AG09319 (cell line): ENCODE measurements around the gene PPA1.
A peak's percentile ranks its signal among the peaks of the same experiment; 100 is the strongest.

Experiments
- DNase-seq: peaks from one replicate; pipeline ENCODE4 v3.0.0-alpha.2; 2010; ENCODE audit warnings: low read depth; ENCODE audit errors: extremely low read depth
- TF ChIP-seq, protein P1 (sequence below): IDR thresholded peaks from 2 replicates; pipeline ENCODE4 v1.5.1; 2011; ENCODE audit warnings: low read depth, mild to moderate bottlenecking, inconsistent platforms, low read length, moderate library complexity

Gene PPA1

DNA sequence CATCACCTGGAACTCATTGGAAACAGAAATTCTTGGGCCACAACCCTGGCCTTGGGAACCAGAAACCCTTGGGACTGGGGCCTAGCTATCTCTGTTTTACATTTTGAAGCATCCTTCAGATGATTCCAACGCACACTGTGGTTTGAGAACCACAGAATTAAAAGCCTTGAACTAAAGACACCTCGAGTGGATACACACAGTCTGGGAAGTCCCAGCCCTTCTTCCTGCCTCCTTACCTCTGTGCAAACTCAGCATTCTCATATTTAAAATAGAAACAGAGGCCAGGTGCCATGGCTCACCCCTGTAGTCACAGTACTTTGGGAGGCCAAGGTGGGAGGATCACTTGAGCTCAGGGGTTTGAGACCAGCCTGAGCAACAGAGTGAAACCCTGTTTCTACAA, 37.7 kb upstream of the PPA1 start:
- TF ChIP-seq, protein P1, sequence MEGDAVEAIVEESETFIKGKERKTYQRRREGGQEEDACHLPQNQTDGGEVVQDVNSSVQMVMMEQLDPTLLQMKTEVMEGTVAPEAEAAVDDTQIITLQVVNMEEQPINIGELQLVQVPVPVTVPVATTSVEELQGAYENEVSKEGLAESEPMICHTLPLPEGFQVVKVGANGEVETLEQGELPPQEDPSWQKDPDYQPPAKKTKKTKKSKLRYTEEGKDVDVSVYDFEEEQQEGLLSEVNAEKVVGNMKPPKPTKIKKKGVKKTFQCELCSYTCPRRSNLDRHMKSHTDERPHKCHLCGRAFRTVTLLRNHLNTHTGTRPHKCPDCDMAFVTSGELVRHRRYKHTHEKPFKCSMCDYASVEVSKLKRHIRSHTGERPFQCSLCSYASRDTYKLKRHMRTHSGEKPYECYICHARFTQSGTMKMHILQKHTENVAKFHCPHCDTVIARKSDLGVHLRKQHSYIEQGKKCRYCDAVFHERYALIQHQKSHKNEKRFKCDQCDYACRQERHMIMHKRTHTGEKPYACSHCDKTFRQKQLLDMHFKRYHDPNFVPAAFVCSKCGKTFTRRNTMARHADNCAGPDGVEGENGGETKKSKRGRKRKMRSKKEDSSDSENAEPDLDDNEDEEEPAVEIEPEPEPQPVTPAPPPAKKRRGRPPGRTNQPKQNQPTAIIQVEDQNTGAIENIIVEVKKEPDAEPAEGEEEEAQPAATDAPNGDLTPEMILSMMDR = no peak
- DNase-seq = no peak

DNA sequence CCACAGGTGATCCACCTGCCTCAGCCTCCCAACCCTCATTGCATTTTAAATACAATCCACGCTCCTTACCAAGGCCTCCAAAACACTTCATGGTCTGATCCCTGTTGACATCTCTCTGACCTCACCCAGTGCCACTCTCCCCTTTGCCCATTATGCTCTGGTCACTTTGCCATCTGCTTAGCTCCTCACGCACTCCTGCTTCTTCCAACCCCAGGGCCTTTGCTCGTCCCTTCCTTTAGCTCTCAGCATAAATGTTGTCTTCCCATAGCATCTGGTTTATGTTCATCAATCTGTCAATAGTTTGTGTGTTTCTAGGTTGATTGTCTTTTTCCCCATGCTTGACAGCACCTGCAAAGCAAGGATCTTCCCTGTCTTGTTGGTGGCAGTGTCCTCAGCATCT, 36.5 kb upstream of the PPA1 start:
- DNase-seq = no peak
- TF ChIP-seq, protein P1 = no peak

DNA sequence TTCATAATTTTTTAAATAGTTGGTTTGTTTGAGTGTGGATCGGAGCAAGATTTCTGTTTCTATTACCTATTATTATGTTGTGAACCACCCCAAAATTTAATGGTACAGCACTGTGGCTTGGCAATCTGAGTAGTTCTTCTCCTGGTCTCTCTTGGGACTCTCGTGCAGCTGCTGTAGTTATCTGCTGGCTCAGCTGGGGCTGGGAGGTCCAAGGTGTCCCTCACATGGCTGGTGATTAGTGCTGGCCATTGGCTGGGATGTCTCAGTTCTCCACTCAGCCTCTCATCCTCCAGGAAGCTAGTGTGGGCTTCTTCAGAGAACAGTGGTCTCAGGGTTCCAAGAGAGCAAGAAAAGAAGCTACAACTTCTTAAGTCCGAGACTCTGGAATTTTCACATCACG, 35.1 kb upstream of the PPA1 start:
- TF ChIP-seq, protein P1 = no peak
- DNase-seq = no peak

DNA sequence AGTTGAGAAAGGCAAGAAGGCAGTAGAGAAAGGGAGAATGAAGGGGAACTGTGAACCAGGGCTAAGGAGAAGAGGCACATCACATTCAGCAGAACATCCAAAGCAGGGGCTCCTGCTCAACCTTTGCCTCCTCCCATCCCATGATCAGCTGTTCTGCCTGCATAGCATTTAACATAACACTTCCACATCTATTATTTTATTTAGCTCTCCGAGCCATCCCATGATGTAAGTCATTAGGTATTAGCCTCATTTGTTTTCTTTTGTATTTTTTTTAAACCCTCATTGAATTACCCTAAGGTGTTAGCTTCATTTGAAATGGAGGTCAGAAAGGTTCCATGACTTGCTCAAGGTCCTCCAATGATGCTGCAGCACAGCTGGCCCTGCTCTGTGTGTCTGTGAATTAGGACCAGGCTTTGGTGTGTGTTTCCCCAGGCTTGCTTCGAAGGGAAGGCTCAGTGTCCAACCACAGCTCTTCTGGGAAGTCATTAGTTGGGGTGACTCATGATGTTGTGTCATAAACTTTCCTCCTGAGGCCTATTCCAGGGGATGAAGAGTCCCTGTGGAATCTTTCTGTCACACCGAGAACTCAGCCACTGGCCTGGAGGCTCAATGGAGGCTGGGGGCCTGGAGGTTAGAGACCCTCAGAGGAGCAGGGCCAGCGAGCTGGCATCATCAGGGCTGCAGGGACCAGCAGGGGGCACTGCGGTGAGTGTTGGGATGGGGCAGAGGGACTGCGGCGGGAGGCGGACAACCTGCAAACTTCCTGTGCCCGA, 34.1 kb upstream of the PPA1 start:
- TF ChIP-seq, protein P1 = peak; percentile 29
- peak; percentile 84 for DNase-seq

DNA sequence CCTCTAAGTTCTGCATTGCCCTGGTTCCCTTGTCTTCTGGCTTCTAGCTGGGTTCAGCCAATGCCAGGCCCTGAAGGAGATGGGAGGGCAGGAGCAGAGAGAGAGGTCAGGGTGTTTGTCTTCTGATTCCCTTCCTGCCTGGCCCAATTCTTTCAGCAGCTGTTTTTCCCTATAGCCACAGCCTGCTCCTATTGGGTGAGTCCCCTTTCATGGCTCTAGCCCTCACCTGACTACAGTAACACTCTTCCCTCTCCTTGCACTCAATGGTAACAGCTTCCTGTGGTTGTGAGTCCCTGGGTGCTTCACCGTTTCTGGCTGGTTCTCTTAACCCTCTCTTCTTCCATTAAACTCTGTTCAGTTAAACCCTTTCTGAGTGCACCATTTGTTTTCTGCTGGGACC, 33.5 kb upstream of the PPA1 start:
- TF ChIP-seq, protein P1 = no peak
- DNase-seq = no peak

DNA sequence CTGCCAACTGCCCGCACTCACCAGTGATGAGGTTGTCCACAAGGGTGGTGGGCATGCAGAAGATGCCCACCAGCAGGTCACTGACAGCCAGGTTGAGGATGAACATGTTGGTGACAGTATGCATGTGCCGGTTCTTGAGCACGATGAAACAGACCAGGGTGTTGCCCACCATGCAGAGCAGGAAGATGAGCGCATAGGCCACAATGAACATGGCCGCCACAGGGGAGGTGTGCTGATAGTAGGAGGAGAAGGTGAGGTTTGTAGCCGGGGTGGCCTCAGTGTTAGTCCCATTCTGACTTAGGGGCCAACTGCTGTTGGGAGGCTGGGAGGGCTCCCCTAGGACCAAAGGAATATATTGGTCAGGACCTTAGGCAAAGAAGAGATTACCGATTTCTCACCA, 32.8 kb upstream of the PPA1 start:
- DNase-seq = no peak
- TF ChIP-seq, protein P1 = no peak

DNA sequence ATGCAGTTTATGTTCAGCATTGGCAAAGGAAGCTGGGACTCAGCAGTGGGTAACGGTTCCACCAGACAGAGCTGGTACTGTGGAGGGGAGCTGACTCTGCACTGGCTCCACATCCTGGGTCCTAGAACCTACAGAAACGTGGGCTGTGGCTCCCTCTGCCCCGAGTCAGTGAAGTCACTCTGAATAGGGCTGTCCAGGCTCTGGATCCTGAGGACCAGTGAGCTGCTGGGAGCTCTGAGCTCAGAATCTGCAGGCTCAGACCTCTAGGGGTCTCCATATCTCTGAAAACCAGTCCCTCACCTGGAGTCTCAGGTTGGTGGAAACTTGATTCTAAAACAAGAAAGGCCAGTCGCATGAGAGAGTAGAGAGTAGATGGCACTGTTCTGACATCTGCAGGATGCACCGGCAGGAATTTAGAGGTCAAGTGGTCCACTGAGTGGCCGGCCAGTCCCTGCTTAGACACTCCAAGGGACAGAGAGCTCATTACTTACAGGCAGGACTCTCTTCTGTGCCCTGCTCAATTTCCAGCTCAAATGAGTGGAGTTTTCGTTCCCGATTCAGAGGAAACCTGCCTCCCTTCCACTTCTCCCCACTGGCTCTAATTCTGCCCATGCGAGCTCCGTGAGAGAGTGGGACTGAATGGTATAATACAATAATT, 31.9 kb upstream of the PPA1 start:
- TF ChIP-seq, protein P1 = no peak
- DNase-seq = no peak
